HG02763 (cell line): ENCODE results near the gene ZFAND5.

Experiments
- ATAC-seq: cut with Tn5 transposase; IDR thresholded peaks from one replicate; pipeline ENCODE4 v1.9.1; 2021; ENCODE audit warnings: mild to moderate bottlenecking, moderate library complexity; ENCODE audit not compliant: unreplicated experiment

Gene ZFAND5

GRCh38 chr9:72364679-72365524, at the start of gene ZFAND5:
Gene ZFAND5 (minus strand): TSS chr9:72365208. CDS start chr9:72360778, 4,430 bp downstream.
- ATAC-seq: peak; percentile 82

GRCh38 chr9:72412483-72413040, 47.6 kb upstream of the ZFAND5 start:
- ATAC-seq: no peak

GRCh38 chr9:72410214-72410613, 45.2 kb upstream of the ZFAND5 start:
- ATAC-seq: no peak

GRCh38 chr9:72407114-72407513, 42.1 kb upstream of the ZFAND5 start:
- no peak for ATAC-seq

GRCh38 chr9:72402744-72403143, 37.7 kb upstream of the ZFAND5 start:
- ATAC-seq: no peak

GRCh38 chr9:72401396-72401795, 36.4 kb upstream of the ZFAND5 start:
- no peak for ATAC-seq

- ATAC-seq: no peak
Measured at GRCh38 chr9:72400866-72401265, 35.9 kb upstream of the ZFAND5 start.

GRCh38 chr9:72399391-72399790, 34.4 kb upstream of the ZFAND5 start:
- no peak for ATAC-seq

- no peak for ATAC-seq
Measured at GRCh38 chr9:72396247-72397091, 31.5 kb upstream of the ZFAND5 start.

- ATAC-seq: no peak
Measured at GRCh38 chr9:72394066-72394465, 29.1 kb upstream of the ZFAND5 start.

GRCh38 chr9:72390907-72391306, 25.9 kb upstream of the ZFAND5 start:
- ATAC-seq: no peak

- no peak for ATAC-seq
Measured at GRCh38 chr9:72386186-72386585, 21.2 kb upstream of the ZFAND5 start.

GRCh38 chr9:72384710-72385485, 19.9 kb upstream of the ZFAND5 start:
- ATAC-seq: no peak

GRCh38 chr9:72383978-72384709, 19.1 kb upstream of the ZFAND5 start:
- no peak for ATAC-seq

- ATAC-seq: no peak
Measured at GRCh38 chr9:72382405-72382804, 17.4 kb upstream of the ZFAND5 start.

GRCh38 chr9:72377041-72377440, 12.0 kb upstream of the ZFAND5 start:
- no peak for ATAC-seq

GRCh38 chr9:72371151-72371550, 6.1 kb upstream of the ZFAND5 start:
- no peak for ATAC-seq

- peak; percentile 29 for ATAC-seq
Measured at GRCh38 chr9:72365525-72366256, 683 bp upstream of the ZFAND5 start.

GRCh38 chr9:72363908-72364678, 915 bp downstream of the ZFAND5 start:
- ATAC-seq: peak; percentile 39
